ENCODE results near the gene APOL1.
"Not testable (repeated sequence)": the region's sequence is repeated elsewhere in the genome, so short reads cannot be mapped to it uniquely, and the experiment has no call there.

Gene APOL1

GRCh38 chr22:36263886-36264664, 11.1 kb downstream of the APOL1 start:
- not testable (repeated sequence) for H3K27ac ChIP-seq

GRCh38 chr22:36267058-36267457, 14.1 kb downstream of the APOL1 start:
- TF ChIP-seq, protein P1, sequence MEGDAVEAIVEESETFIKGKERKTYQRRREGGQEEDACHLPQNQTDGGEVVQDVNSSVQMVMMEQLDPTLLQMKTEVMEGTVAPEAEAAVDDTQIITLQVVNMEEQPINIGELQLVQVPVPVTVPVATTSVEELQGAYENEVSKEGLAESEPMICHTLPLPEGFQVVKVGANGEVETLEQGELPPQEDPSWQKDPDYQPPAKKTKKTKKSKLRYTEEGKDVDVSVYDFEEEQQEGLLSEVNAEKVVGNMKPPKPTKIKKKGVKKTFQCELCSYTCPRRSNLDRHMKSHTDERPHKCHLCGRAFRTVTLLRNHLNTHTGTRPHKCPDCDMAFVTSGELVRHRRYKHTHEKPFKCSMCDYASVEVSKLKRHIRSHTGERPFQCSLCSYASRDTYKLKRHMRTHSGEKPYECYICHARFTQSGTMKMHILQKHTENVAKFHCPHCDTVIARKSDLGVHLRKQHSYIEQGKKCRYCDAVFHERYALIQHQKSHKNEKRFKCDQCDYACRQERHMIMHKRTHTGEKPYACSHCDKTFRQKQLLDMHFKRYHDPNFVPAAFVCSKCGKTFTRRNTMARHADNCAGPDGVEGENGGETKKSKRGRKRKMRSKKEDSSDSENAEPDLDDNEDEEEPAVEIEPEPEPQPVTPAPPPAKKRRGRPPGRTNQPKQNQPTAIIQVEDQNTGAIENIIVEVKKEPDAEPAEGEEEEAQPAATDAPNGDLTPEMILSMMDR (IDR thresholded peaks at IDR 0.05), result no peak
- TF ChIP-seq ZFX (IDR thresholded peaks at IDR 0.05; ENCODE audit: borderline replicate concordance), result no peak
- H3K27ac ChIP-seq, result no peak overlapping the region

DNA sequence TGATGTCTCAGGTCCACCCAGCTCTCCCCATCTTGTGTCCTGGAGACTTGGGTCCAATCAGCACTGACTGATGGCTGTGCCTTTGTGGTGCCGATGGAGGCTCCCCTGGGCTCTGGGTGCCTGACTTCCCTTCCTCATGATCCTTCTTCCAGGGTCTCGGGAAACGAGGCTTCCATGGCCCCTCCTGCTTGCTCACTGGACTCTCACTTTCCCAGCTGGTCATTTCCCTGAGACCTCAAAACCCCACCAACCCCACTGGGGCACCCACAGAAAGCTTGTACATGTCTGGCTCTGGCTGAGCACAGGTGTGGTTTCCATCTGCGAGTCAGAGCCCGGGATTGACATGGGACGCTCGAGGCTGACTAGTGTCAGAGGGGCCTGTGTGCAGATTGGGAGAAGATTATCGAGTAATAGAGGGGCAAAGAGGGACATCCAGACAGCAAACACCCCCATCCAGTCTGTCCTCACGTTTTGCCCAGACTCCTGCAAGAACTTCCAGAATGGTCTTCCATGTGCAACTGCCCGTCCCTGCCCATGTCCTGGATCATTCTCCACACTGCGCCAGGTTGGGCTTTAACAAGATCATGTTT, 15.1 kb downstream of the APOL1 start:
- H3K27ac ChIP-seq, result no peak overlapping the region
- no peak for TF ChIP-seq ZFX (IDR thresholded peaks at IDR 0.05; ENCODE audit: borderline replicate concordance)
- TF ChIP-seq, protein P1 (IDR thresholded peaks at IDR 0.05), result no peak

- not testable (repeated sequence) for H3K27ac ChIP-seq
Measured at GRCh38 chr22:36271231-36271630, 18.3 kb downstream of the APOL1 start.

DNA sequence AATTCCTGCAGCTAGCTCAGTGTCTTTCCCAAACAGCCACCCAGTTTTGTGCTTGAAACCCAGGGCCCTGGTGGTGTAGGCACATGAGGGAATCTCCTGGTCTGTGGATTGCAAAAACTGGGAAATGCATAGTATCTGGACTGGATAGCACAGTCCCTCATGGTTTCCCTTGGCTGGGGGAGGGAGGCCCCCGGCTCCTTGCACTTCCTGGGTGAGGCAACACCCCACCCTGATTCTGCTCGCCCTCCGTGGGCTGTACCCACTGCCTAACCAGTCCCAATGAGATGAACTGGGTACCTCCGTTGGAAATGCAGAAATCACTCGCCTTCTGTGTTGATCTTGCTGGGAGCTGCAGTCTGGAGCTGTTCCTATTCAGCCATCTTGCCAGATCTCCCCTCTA, 19.0 kb downstream of the APOL1 start:
- H3K27ac ChIP-seq, result not testable (repeated sequence)

- H3K27ac ChIP-seq, result no peak overlapping the region
- TF ChIP-seq, protein P1 (IDR thresholded peaks at IDR 0.05), result no peak
- TF ChIP-seq ZFX (IDR thresholded peaks at IDR 0.05; ENCODE audit: borderline replicate concordance), result no peak
Measured at GRCh38 chr22:36274531-36274930, 21.6 kb downstream of the APOL1 start.

DNA sequence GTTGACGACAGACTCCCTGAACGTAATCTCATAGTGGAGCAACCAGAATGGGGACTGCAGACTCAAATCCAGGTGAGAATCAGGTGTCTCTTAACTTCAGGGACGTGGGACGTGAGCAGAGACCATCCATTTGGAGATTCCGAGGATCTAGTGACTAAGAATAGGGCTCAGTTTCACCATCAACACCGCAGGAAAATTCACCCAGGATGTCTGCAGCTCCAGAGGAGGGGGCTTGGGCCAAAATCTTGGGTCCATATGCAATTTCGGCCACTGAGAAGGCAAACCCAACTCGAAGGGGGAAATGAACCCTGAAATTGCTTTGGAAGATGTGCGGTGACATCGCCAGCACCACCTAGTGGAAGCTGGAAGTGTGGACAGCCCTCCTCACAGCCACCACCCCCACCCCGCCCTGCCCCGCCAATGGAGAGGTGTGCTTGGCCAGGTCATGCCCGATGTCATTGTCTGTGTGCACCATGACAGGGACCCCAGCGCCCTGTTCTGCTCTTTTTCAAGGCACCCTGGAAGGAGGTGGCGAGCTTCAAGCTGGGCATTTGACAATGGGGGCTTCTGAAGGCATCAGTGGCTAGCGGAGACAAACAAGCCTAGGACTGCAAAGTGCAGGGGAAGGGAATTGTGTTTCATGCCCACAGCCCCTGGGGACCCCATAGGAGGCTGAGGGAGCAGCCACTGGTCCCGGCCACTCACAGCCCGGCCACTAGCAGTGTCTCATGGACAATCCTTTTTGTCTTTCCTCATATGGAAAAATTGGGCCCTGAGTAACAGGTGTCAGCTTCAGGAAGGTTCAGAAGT, 24.8 kb downstream of the APOL1 start:
- no peak overlapping the region for H3K27ac ChIP-seq
- TF ChIP-seq, protein P1 (IDR thresholded peaks at IDR 0.05), result peak; percentile 91
- TF ChIP-seq ZFX (IDR thresholded peaks at IDR 0.05; ENCODE audit: borderline replicate concordance), result no peak

- TF ChIP-seq ZFX (IDR thresholded peaks at IDR 0.05; ENCODE audit: borderline replicate concordance), result no peak
- TF ChIP-seq, protein P1 (IDR thresholded peaks at IDR 0.05), result no peak
- H3K27ac ChIP-seq, result no peak overlapping the region
Measured at GRCh38 chr22:36279219-36279666, 26.3 kb downstream of the APOL1 start.

Measured in 22Rv1 (cell line).